HEK293T (cell line): Measurements from ENCODE around the gene SRA1.
"Not testable (repeated sequence)": the region's sequence is repeated elsewhere in the genome, so short reads cannot be mapped to it uniquely, and the experiment has no call there.

Source experiments
- CTCF ChIA-PET: fragments of 350-600 bp; formaldehyde crosslinking; extraction: SDS; loops from one replicate; lab custom pipeline; 2021; ENCODE audit warnings: antibody characterized with exemption, inconsistent platforms; lab: Yijun Ruan, JAX
- POLR2A ChIA-PET: fragments of 350-600 bp; formaldehyde crosslinking; extraction: SDS; loops from one replicate; lab custom pipeline; 2020; ENCODE audit warnings: antibody characterized with exemption, inconsistent platforms; lab: Yijun Ruan, JAX
- DNase-seq: peaks from one replicate; pipeline ENCODE4 v3.0.0; 2012; ENCODE audit warnings: mixed read lengths; ENCODE audit errors: extremely low spot score
- ARNT ChIP-seq: fragments of 450-650 bp; IDR thresholded peaks from 2 replicates; pipeline ENCODE4 v1.6.1; 2017; ENCODE audit warnings: mild to moderate bottlenecking
- BHLHE40 ChIP-seq: fragments of 450-650 bp; IDR thresholded peaks from 2 replicates; pipeline ENCODE4 v1.6.1; 2016; ENCODE audit warnings: mild to moderate bottlenecking, moderate library complexity, borderline replicate concordance
- CTBP1 ChIP-seq: fragments of 450-650 bp; IDR thresholded peaks from 2 replicates; pipeline ENCODE4 v1.6.1; 2016; ENCODE audit warnings: borderline replicate concordance
- ELF4 ChIP-seq: fragments of 450-650 bp; IDR thresholded peaks from 2 replicates; pipeline ENCODE4 v1.6.1; 2017; ENCODE audit warnings: antibody characterized with exemption
- FOXA1 ChIP-seq: fragments of 450-650 bp; IDR thresholded peaks from 2 replicates; pipeline ENCODE4 v1.6.1; 2016; ENCODE audit warnings: mild to moderate bottlenecking
- FOXK2 ChIP-seq: fragments of 450-650 bp; IDR thresholded peaks from 2 replicates; pipeline ENCODE4 v1.6.1; 2016; ENCODE audit warnings: mild to moderate bottlenecking
- FOXM1 ChIP-seq: fragments of 450-650 bp; IDR thresholded peaks from 2 replicates; pipeline ENCODE4 v1.6.1; 2017; ENCODE audit warnings: mild to moderate bottlenecking, borderline replicate concordance
- HDGF ChIP-seq: fragments of 450-650 bp; IDR thresholded peaks from 2 replicates; pipeline ENCODE4 v1.6.1; 2017; ENCODE audit warnings: antibody characterized with exemption, borderline replicate concordance
- L3MBTL2 ChIP-seq: fragments of 450-650 bp; conservative IDR thresholded peaks from 2 replicates; pipeline ENCODE4 v1.6.1; 2016; ENCODE audit warnings: mild to moderate bottlenecking
- LEF1 ChIP-seq: fragments of 450-650 bp; IDR thresholded peaks from 2 replicates; pipeline ENCODE4 v1.6.1; 2017; ENCODE audit warnings: mild to moderate bottlenecking, borderline replicate concordance
- NFRKB ChIP-seq: fragments of 450-650 bp; IDR thresholded peaks from 2 replicates; pipeline ENCODE4 v1.6.1; 2016; ENCODE audit warnings: mild to moderate bottlenecking, moderate library complexity
- SP1 ChIP-seq: fragments of 450-650 bp; IDR thresholded peaks from 2 replicates; pipeline ENCODE4 v1.6.1; 2017
- SUZ12 ChIP-seq: fragments of 450-650 bp; IDR thresholded peaks from 2 replicates; pipeline ENCODE4 v1.6.1; 2016; ENCODE audit warnings: mild to moderate bottlenecking
- TARDBP ChIP-seq: fragments of 450-650 bp; IDR thresholded peaks from 2 replicates; pipeline ENCODE4 v1.6.1; 2016
- ZNF384 ChIP-seq: fragments of 450-650 bp; IDR thresholded peaks from 2 replicates; pipeline ENCODE4 v1.6.1; 2016
- TF ChIP-seq, protein P1 (sequence below): fragments of 450-650 bp; IDR thresholded peaks from 2 replicates; pipeline ENCODE4 v1.6.1; 2016

The SRA1 gene

DNA sequence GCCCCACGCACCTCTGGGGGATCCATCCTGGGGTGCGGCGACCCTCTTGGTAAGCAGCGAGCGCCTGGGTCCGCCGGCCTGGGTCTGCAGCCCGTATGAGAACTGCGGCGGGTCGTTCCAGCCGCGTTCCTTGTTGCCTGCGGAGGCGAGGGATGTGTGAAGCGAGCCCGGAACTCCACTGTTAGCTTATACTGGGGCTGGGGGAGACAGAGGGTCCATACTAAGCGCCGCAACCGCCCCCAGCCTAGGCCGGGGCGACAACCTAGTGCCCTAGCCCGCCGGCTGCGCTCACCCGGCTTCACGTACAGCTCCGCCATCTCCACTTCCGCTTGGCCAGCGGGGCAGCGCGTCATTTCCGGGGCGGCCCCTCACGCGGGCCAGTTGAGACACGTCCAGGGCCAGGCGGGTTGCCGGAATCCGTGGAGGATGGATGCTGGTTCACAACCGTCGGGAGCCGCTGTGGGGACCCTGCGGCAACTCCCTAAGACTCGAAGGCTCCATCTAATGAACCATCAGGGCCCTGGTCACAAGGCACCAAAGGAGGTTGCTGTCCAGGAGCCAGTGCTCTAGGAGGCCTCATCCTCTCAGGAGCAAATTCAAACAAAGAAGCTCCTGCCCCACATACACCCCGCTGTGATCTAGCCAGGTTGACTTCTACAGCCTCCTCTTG, at the start of gene SRA1:
TSS of gene SRA1 (minus strand) at position 338 of the 670 bp plus-strand sequence. CDS start at position 317, 21 bp downstream.
- CTCF ChIA-PET: interaction anchor here (0.6 to 0.9 kb wide), 3 partner anchors 162 to 312 kb away, joined by 3 to 5 read pairs (median 4); partner anchors contain the start of gene PCDHA11
- POLR2A ChIA-PET: interaction anchor here (0.6 to 3.4 kb wide), 27 partner anchors 8 to 208 kb away, joined by 3 to 33 read pairs (median 5); partner anchors contain the start of genes ANKHD1, EIF4EBP3, HARS1 and HARS2
- peak; percentile 80 for TF ChIP-seq ELF4
- no peak for TF ChIP-seq FOXK2
- no peak for TF ChIP-seq CTBP1
- peak; percentile 92 for DNase-seq

DNA sequence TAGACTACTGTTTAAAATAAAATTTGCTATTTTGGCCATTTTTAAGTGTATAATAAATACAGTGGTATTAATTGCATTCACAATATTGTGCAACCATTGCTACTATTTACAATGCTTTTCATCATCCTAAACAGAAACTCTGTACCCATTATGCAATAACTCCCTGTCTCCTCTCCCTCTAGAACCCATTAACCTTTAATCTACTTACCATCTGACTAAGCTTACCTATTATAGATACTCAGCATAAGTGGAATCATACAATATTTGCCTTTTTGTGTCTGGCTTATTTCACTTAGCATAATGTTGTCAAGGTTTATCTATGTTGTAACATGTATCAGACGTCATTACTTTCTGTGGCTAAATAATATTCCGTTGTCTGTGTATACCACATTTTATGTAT, 49.8 kb upstream of the SRA1 start:
- TF ChIP-seq LEF1 (no peak), SP1 (no peak), BHLHE40 (no peak)
- POLR2A ChIA-PET: no interaction called here
- CTCF ChIA-PET: no interaction called here
- no peak for DNase-seq

DNA sequence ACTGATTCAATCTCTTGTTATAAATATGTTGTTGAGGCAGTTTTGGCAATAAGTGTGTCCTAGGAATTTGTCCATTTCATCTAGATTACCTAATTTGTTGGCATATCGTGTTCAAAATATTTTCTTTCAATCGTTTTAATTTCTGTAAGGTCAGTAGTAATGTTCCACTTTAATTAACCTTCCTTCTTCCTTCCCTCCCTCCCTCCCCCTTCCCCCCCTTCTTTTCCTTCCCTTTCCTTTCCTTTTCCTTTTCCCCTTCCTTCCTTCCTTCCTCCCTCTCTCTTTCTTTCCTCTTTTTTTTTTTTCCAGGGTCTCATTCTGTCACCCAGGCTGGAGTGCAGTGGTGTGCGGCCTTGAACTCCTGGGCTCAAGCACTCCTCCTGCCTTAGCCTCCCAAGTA, 48.6 kb upstream of the SRA1 start:
- ChIA-PET POLR2A (no interaction called here), CTCF (no interaction called here)
- TF ChIP-seq HDGF (no peak), LEF1 (no peak), ARNT (no peak), FOXM1 (no peak)
- DNase-seq: no peak

DNA sequence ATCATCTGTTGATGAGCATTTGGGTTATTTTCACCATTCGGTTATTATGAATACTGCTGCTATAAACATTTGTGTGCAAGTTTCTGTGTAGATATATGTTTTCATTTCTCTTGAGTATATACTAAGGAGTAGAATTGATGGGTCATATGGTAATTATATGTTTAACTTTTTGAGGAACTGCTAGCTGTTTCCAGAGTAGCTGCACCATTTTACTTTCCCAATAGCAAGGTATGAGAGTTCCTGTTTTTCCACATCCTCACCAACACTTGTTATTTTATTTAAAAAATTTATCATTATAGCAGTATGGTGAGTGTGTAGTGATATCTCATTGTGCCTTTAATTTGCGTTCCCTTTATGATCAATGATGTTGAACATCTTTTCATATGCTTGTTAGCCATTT, 46.5 kb upstream of the SRA1 start:
- TF ChIP-seq FOXK2 (no peak), HDGF (no peak), ZNF384 (no peak), ARNT (no peak), SP1 (no peak), ELF4 (no peak), L3MBTL2 (no peak), FOXA1 (no peak), LEF1 (no peak), NFRKB (no peak)
- TF ChIP-seq, protein P1, sequence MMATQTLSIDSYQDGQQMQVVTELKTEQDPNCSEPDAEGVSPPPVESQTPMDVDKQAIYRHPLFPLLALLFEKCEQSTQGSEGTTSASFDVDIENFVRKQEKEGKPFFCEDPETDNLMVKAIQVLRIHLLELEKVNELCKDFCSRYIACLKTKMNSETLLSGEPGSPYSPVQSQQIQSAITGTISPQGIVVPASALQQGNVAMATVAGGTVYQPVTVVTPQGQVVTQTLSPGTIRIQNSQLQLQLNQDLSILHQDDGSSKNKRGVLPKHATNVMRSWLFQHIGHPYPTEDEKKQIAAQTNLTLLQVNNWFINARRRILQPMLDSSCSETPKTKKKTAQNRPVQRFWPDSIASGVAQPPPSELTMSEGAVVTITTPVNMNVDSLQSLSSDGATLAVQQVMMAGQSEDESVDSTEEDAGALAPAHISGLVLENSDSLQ: no peak
- POLR2A ChIA-PET: no interaction called here
- no peak for DNase-seq
- CTCF ChIA-PET: no interaction called here

DNA sequence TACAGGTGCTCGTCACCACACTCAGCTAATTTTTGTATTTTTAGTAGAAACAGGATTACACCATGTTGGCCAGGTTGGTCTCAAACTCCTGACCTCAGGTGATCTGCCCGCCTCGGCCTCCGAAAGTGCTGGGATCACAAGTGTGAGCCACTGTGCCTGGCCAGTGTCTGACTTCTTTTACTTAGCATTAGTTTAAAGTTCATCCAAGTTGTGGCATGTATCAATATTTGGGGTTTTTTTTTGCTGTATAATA, 46.1 kb upstream of the SRA1 start:
- POLR2A ChIA-PET, CTCF ChIA-PET, DNase-seq: not testable (repeated sequence)

DNA sequence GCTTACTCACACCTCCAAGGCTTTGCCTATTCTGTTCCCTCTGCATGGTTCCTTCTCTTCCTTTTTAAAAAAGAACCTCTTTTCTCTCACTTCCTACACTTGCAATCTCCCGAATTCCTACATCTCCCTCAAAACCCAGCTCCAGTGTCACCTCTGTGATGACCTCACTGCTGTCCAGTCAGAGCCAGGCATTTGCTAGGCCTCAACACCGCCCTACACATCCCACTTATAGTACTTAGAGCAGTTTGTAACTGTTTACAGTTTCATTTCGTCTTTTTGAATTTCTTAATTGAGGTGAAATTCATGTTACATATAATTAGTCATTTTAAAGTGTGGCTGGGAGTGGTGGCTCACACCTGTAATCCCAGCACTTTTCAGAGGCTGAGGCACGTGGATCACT, 44.9 kb upstream of the SRA1 start:
- TF ChIP-seq SUZ12 (no peak), FOXA1 (no peak), LEF1 (no peak), TARDBP (no peak)
- CTCF ChIA-PET: interaction anchor here (0.6 kb wide), 1 partner anchor 1359 kb away, joined by 3 read pairs; no protein-coding TSS in a partner anchor
- no peak for DNase-seq
- POLR2A ChIA-PET: no interaction called here

DNA sequence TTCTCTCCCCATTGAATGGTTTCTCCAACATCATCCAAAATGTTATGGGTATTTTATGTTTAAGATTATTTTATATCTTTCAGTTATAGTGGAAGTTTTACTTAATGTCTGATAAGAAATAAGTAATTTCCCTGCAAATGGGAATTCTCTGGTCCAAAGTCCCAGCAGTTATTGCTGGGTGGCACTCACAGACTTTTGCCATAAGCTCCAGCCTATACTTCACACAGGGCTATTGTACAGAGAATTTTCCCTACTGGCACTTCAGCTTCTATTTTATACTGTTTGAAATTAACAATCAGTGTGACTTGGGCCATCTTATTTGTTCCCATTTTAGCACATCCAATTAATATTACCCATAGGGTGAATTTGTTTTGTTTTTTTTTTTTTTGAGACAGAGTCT, 42.8 kb upstream of the SRA1 start:
- POLR2A ChIA-PET: interaction anchor here (1.3 kb wide), 1 partner anchor 48 kb away, joined by 3 read pairs; the partner anchor contains the start of gene IK
- DNase-seq: no peak
- TF ChIP-seq FOXM1: no peak
- no peak for TF ChIP-seq HDGF
- TF ChIP-seq L3MBTL2: no peak
- no peak for TF ChIP-seq LEF1
- no peak for TF ChIP-seq TARDBP
- no peak for TF ChIP-seq FOXK2
- no peak for TF ChIP-seq BHLHE40
- no peak for TF ChIP-seq SP1
- TF ChIP-seq ZNF384: no peak
- TF ChIP-seq CTBP1: no peak
- no peak for TF ChIP-seq ELF4
- no peak for TF ChIP-seq FOXA1
- TF ChIP-seq SUZ12: no peak
- CTCF ChIA-PET: interaction anchor here (0.8 kb wide), 1 partner anchor 40 kb away, joined by 3 read pairs; no protein-coding TSS in a partner anchor

DNA sequence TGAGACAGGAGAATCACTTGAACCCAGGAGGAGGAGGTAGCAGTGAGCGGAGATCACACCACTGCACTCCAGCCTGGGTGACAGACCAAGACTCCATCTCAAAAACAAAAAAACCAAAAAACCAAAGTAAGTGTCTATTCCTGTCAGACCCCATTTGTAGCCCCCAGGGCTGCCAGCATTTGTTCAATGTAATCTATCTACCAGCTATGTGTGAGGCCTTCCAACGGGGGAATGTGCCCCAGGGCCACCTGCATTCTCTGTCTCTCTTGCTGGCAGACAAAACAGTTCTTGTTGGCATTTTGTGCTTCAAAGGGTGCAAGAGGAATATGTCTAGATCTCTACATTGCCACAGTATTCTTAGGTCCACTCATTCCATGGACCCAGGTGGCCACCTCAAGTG, 41.6 kb upstream of the SRA1 start:
- TF ChIP-seq CTBP1 (no peak), FOXK2 (no peak), ZNF384 (no peak), FOXA1 (no peak)
- TF ChIP-seq, protein P1: no peak
- POLR2A ChIA-PET: no interaction called here
- CTCF ChIA-PET: no interaction called here
- no peak for DNase-seq
